HepG2 (cell line): ENCODE data around the gene RPL26. TPM values are rescaled to one million over a fixed set of nuclear protein-coding genes. Genes with fewer than 3 reads are reported as not detected.

Experiments
- ATAD3A ChIP-seq: sonication (generic); formaldehyde crosslinking; IDR thresholded peaks from 2 replicates; pipeline ENCODE4 v1.4.0; 2020; ENCODE audit warnings: missing genetic modification reagents
- HNRNPL ChIP-seq: fragments of 200-400 bp; formaldehyde crosslinking; IDR thresholded peaks from 2 replicates; pipeline ENCODE4 v1.6.1; 2017; ENCODE audit warnings: mild to moderate bottlenecking, low read depth, low read length
- MEIS1 ChIP-seq: sonication (generic); formaldehyde crosslinking; IDR thresholded peaks from 2 replicates; pipeline ENCODE4 v1.9.0; 2021; ENCODE audit warnings: mild to moderate bottlenecking, missing genetic modification reagents, moderate library complexity, borderline replicate concordance
- POGZ ChIP-seq: sonication (generic); formaldehyde crosslinking; IDR thresholded peaks from 2 replicates; pipeline ENCODE4 v1.4.0; 2020; ENCODE audit warnings: mild to moderate bottlenecking, missing genetic modification reagents
- SNAI1 ChIP-seq: sonication (generic); formaldehyde crosslinking; IDR thresholded peaks from 2 replicates; pipeline ENCODE4 v1.5.0; 2020; ENCODE audit warnings: mild to moderate bottlenecking, missing genetic modification reagents, borderline replicate concordance
- SP2 ChIP-seq: sonication (generic); formaldehyde crosslinking; IDR thresholded peaks from 2 replicates; pipeline ENCODE4 v1.5.1; 2020; ENCODE audit warnings: mild to moderate bottlenecking, missing genetic modification reagents
- SRSF9 ChIP-seq: fragments of 200-400 bp; formaldehyde crosslinking; IDR thresholded peaks from 2 replicates; pipeline ENCODE4 v1.6.1; 2018; ENCODE audit warnings: borderline replicate concordance, mild to moderate bottlenecking, low read depth, low read length; ENCODE audit not compliant: insufficient read depth, poor library complexity, severe bottlenecking
- ZNF17 ChIP-seq: sonication (generic); formaldehyde crosslinking; IDR thresholded peaks from 2 replicates; pipeline ENCODE4 v1.5.0; 2020; ENCODE audit warnings: mild to moderate bottlenecking, missing genetic modification reagents
- ZNF225 ChIP-seq: sonication (generic); formaldehyde crosslinking; IDR thresholded peaks from 2 replicates; pipeline ENCODE4 v1.4.0; 2020; ENCODE audit warnings: mild to moderate bottlenecking, missing genetic modification reagents
- ZNF296 ChIP-seq: sonication (generic); formaldehyde crosslinking; conservative IDR thresholded peaks from 2 replicates; pipeline ENCODE4 v1.5.0; 2020; ENCODE audit warnings: mild to moderate bottlenecking, missing genetic modification reagents
- ZNF550 ChIP-seq: sonication (generic); formaldehyde crosslinking; IDR thresholded peaks from 2 replicates; pipeline ENCODE4 v1.4.0; 2020; ENCODE audit warnings: mild to moderate bottlenecking, missing genetic modification reagents, borderline replicate concordance
- polyA plus RNA-seq, 8 experiments: library from polyadenylated mRNA; depleted of rRNA in 3 of 8; stranded (reverse) in 7 of 8; unstranded in 1 of 8; fragments of >200 nt; fragmentation: Illumina TruSeq in 4 of 8; extraction: Trizol in 4 of 8; gene quantifications; 2 replicates each; pipeline versions ENCODE4 v1.2.1 to v1.2.3, GENCODE V29; 2011 to 2016; ENCODE audit warnings: low read depth in 4 of 8, missing spikeins in 1 of 8, mixed read lengths in 1 of 8; ENCODE audit not compliant: insufficient read depth in 1 of 8
- total RNA-seq, 5 experiments: library from RNA; depleted of rRNA; stranded (reverse); fragments of >200 nt; fragmentation: Illumina TruSeq; extraction: Trizol; gene quantifications; 2 replicates each; pipeline ENCODE4 v1.2.3, GENCODE V29; 2016; ENCODE audit warnings: low read depth in 1 of 5
- TF ChIP-seq, protein P1 (sequence below): sonication (generic); formaldehyde crosslinking; IDR thresholded peaks from 2 replicates; pipeline ENCODE4 v1.4.0; 2020; ENCODE audit warnings: mild to moderate bottlenecking, missing genetic modification reagents
- TF ChIP-seq, protein P2 (sequence below): sonication (generic); formaldehyde crosslinking; IDR thresholded peaks from 2 replicates; pipeline ENCODE4 v1.4.0; 2020; ENCODE audit warnings: missing genetic modification reagents
- TF ChIP-seq, protein P3 (sequence below): IDR thresholded peaks from 2 replicates; pipeline ENCODE4 v1.6.1; 2016

The RPL26 gene
- total and polyA plus RNA-seq, 2 of the 13 experiments (the other 11 are each of a cell fraction or from before 2014, with no cell fraction given): 2,817 to 3,529 TPM

DNA sequence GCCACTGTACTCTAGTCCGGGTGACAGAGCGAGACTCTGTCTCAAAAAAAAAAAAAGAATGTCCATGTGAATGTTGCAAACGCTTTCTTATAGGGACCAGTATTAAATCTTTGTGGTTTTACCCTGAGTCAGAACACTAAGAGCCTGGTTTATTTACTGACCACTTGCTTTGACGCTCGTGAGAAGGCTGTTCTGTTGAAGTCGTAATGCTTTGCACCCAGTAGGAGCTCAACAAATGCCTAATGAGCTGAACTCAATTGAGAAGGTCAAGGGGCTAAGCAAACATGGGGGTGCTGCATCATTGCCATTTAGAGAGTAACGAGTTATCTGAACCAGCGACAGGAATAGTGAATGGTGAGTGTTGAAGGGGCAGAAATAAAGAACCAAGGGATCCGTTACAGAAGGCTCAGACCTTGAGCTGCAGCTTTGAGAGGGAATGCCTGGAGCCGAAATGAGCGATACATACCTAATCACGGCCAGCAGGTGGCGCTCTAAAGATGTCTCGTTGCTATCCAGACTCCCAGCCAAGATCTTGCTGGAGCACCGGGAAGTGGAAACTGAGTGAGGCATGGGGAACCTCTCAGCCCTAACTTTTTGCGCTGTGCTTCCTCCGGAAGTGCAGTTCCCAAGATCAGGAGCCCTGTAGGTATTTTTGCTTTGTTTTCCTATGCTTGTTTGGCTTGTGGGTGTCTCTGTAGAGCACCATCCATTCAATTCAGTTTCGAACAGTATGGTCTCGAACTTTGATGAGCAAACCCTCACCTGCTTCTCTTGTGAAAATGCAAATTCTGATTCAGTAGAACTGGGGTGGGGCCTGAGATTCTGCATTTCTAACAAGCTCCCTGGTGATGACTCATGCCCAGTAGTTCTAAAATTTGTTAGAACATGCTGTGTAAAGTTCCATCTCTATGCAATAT, 27.2 kb upstream of the RPL26 start (continued):
- TF ChIP-seq SRSF9: no peak
- TF ChIP-seq, protein P1, sequence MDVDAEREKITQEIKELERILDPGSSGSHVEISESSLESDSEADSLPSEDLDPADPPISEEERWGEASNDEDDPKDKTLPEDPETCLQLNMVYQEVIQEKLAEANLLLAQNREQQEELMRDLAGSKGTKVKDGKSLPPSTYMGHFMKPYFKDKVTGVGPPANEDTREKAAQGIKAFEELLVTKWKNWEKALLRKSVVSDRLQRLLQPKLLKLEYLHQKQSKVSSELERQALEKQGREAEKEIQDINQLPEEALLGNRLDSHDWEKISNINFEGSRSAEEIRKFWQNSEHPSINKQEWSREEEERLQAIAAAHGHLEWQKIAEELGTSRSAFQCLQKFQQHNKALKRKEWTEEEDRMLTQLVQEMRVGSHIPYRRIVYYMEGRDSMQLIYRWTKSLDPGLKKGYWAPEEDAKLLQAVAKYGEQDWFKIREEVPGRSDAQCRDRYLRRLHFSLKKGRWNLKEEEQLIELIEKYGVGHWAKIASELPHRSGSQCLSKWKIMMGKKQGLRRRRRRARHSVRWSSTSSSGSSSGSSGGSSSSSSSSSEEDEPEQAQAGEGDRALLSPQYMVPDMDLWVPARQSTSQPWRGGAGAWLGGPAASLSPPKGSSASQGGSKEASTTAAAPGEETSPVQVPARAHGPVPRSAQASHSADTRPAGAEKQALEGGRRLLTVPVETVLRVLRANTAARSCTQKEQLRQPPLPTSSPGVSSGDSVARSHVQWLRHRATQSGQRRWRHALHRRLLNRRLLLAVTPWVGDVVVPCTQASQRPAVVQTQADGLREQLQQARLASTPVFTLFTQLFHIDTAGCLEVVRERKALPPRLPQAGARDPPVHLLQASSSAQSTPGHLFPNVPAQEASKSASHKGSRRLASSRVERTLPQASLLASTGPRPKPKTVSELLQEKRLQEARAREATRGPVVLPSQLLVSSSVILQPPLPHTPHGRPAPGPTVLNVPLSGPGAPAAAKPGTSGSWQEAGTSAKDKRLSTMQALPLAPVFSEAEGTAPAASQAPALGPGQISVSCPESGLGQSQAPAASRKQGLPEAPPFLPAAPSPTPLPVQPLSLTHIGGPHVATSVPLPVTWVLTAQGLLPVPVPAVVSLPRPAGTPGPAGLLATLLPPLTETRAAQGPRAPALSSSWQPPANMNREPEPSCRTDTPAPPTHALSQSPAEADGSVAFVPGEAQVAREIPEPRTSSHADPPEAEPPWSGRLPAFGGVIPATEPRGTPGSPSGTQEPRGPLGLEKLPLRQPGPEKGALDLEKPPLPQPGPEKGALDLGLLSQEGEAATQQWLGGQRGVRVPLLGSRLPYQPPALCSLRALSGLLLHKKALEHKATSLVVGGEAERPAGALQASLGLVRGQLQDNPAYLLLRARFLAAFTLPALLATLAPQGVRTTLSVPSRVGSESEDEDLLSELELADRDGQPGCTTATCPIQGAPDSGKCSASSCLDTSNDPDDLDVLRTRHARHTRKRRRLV (CRISPR knock-in tag): no peak
- no peak for TF ChIP-seq SNAI1 (CRISPR knock-in tag)
- no peak for TF ChIP-seq ZNF225 (CRISPR knock-in tag)
- no peak for TF ChIP-seq HNRNPL
- no peak for TF ChIP-seq ZNF17 (CRISPR knock-in tag)
- no peak for TF ChIP-seq SP2 (CRISPR knock-in tag)
- no peak for TF ChIP-seq ZNF550 (CRISPR knock-in tag)
- TF ChIP-seq ATAD3A (CRISPR knock-in tag): no peak
- TF ChIP-seq MEIS1: no peak
- TF ChIP-seq ZNF296 (CRISPR knock-in tag): no peak
- TF ChIP-seq, protein P2, sequence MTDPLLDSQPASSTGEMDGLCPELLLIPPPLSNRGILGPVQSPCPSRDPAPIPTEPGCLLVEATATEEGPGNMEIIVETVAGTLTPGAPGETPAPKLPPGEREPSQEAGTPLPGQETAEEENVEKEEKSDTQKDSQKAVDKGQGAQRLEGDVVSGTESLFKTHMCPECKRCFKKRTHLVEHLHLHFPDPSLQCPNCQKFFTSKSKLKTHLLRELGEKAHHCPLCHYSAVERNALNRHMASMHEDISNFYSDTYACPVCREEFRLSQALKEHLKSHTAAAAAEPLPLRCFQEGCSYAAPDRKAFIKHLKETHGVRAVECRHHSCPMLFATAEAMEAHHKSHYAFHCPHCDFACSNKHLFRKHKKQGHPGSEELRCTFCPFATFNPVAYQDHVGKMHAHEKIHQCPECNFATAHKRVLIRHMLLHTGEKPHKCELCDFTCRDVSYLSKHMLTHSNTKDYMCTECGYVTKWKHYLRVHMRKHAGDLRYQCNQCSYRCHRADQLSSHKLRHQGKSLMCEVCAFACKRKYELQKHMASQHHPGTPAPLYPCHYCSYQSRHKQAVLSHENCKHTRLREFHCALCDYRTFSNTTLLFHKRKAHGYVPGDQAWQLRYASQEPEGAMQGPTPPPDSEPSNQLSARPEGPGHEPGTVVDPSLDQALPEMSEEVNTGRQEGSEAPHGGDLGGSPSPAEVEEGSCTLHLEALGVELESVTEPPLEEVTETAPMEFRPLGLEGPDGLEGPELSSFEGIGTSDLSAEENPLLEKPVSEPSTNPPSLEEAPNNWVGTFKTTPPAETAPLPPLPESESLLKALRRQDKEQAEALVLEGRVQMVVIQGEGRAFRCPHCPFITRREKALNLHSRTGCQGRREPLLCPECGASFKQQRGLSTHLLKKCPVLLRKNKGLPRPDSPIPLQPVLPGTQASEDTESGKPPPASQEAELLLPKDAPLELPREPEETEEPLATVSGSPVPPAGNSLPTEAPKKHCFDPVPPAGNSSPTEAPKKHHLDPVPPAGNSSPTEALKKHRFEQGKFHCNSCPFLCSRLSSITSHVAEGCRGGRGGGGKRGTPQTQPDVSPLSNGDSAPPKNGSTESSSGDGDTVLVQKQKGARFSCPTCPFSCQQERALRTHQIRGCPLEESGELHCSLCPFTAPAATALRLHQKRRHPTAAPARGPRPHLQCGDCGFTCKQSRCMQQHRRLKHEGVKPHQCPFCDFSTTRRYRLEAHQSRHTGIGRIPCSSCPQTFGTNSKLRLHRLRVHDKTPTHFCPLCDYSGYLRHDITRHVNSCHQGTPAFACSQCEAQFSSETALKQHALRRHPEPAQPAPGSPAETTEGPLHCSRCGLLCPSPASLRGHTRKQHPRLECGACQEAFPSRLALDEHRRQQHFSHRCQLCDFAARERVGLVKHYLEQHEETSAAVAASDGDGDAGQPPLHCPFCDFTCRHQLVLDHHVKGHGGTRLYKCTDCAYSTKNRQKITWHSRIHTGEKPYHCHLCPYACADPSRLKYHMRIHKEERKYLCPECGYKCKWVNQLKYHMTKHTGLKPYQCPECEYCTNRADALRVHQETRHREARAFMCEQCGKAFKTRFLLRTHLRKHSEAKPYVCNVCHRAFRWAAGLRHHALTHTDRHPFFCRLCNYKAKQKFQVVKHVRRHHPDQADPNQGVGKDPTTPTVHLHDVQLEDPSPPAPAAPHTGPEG: no peak
- TF ChIP-seq, protein P3, sequence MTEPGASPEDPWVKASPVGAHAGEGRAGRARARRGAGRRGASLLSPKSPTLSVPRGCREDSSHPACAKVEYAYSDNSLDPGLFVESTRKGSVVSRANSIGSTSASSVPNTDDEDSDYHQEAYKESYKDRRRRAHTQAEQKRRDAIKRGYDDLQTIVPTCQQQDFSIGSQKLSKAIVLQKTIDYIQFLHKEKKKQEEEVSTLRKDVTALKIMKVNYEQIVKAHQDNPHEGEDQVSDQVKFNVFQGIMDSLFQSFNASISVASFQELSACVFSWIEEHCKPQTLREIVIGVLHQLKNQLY (CRISPR knock-in tag): no peak
- TF ChIP-seq POGZ (CRISPR knock-in tag): no peak
